Regular cardiac myocyte (primary cell): Measurements from ENCODE around the gene CACNB1. TPM values are rescaled to one million over a fixed set of nuclear protein-coding genes. Genes with fewer than 3 reads are reported as not detected.

ENCODE experiments used
- total RNA-seq: library from RNA; depleted of rRNA; stranded (reverse); fragments of >200 nt; gene quantifications from 2 replicates; pipeline ENCODE4 v1.2.3, GENCODE V29; 2014

Gene CACNB1
- 2.3 and 7.9 TPM in 2 replicates for total RNA-seq

DNA sequence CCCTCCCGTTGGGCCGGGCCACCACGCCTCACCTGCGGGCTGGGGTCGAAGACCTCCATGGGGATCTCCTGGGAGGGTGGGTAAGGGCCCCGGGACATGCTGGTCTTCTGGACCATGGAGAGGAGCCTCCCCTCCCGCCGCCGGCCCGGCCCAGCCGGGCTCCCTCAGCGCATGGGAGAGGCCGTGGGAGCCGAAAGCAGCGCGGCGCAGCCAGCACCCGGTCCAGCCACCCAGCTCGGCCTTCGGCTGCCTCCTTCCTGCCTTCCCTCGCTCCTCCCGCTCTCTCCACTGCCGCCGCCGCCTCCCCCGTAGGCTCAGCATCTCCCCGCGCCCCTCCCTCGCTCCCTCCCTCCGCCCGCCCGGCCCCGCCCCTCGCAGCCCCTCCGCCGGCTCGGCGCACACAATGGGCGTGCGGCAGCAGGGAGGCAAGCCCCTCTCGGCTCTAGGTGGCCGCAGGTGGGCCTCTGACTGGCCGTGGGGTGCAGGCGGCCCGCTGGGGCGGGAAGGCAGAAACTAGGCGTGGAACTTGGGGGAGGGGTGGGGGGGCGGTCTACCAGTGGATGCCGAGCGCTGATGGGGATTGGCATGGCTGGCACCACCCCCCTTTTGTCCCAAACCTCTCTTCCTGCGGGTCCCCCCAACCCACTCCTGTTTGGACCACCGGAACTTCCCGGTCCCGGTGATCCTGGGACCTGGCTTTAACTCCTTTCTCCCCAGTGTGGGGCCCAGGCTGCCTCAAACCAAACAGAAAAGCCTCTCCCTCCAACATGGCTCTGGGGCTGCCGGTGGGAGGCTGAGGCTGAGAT is at the start of gene CACNB1:
CACNB1 (minus strand) TSS at position 290 of the 806 bp plus-strand sequence; CDS start at position 116, 174 bp downstream.

GRCh38 chr17:39225308-39225958 is 28.0 kb upstream of the CACNB1 start, which contains the start of gene STAC2:
Gene STAC2, minus strand, starts transcription at chr17:39225945. Its CDS starts 443 bp downstream, at chr17:39225502.

GRCh38 chr17:39200070-39200879 is 2.8 kb upstream of the CACNB1 start, which contains the start of gene RPL19:
Gene RPL19, plus strand, starts transcription at chr17:39200283. Its CDS starts 62 bp downstream, at chr17:39200345.

GRCh38 chr17:39165841-39166349 is 31.6 kb downstream of the CACNB1 start, which contains the start of gene ARL5C:
Gene ARL5C, minus strand, starts transcription at chr17:39166161. Its CDS starts 401 bp downstream, at chr17:39165760.

GRCh38 chr17:39151150-39151942 is 46.1 kb downstream of the CACNB1 start, which contains the start of gene PLXDC1:
Gene PLXDC1, minus strand, starts transcription at chr17:39151637. Its CDS starts 200 bp downstream, at chr17:39151437.

Other genes with a start within 250 kb of the CACNB1 start
- gene FBXO47, start 230.3 kb downstream of the CACNB1 start, total RNA-seq: not detected in 2 replicates
- gene PLXDC1, start 46.0 kb downstream of the CACNB1 start, total RNA-seq: 0.19 and 1.1 TPM in 2 replicates
- 0.38 TPM in 1 of 2 replicates, not detected in the other for gene ARL5C, start 31.5 kb downstream of the CACNB1 start, total RNA-seq
- gene RPL19, start 2.6 kb upstream of the CACNB1 start, total RNA-seq: 1,670 and 1,734 TPM in 2 replicates
- under 0.01 TPM in 2 replicates for gene STAC2, start 28.3 kb upstream of the CACNB1 start, total RNA-seq
- 10.2 and 16.6 TPM in 2 replicates for gene FBXL20, start 204.0 kb upstream of the CACNB1 start, total RNA-seq